K562 (cell line): Measurements from ENCODE around the gene ZDHHC6. TPM values are rescaled to one million over a fixed set of nuclear protein-coding genes. Genes with fewer than 3 reads are reported as not detected.

Source experiments
- ATAC-seq: fragments of 200-7000 bp; cut with Tn5 transposase; 3 replicates; pipeline ENCODE4 v1.9.1; 2020; ENCODE audit warnings: moderate library complexity
- BruUV-seq: library from RNA; stranded (reverse); fragments of 400-500 nt; replicated peaks from 2 replicates; lab custom pipeline; 2021; lab: Mats Ljungman, UMichigan
- CTCF ChIA-PET: fragments of 300-600 bp; formaldehyde crosslinking; extraction: SDS; loops from one replicate; lab custom pipeline; 2021; ENCODE audit warnings: low intra/inter-chr PET ratio; lab: Yijun Ruan, JAX
- POLR2A ChIA-PET: fragments of 300-600, 350-650 bp; sonication (Branson Sonifier 250); formaldehyde crosslinking; extraction: SDS; loops from one replicate; lab custom pipeline; 2021; ENCODE audit warnings: antibody characterized with exemption, inconsistent platforms; lab: Yijun Ruan, JAX
- DNase-seq, 4 experiments: peaks; one replicate each; pipeline versions ENCODE4 v3.0.0 to v3.0.0-alpha.2; 2011 to 2018; ENCODE audit warnings: low spot score in 3 of 4, mixed read lengths in 3 of 4; ENCODE audit errors: extremely low read depth in 1 of 4
- FAIRE-seq: peaks from 2 replicates; lab custom pipeline; 2011; peaks lifted over from hg19 to GRCh38; lab: Jason Lieb, UNC
- H2AFZ ChIP-seq: 2 replicates; pipeline ENCODE4 v1.6.0; 2011; ENCODE audit warnings: low read depth, low read length, control low read depth, inconsistent platforms
- H3K27ac ChIP-seq: fragments of 200-600 bp; 3 replicates; pipeline ENCODE4 v1.8.0; 2011; ENCODE audit warnings: low read depth, mild to moderate bottlenecking, control low read depth, inconsistent platforms, low read length, moderate library complexity, mixed read lengths; ENCODE audit errors: extremely low read depth
- H3K27me3 ChIP-seq, 2 experiments: fragments of 300-600 bp in 1 of 2; 2 replicates in 1 of 2; 3 replicates in 1 of 2; pipeline versions ENCODE4 v1.6.0 to v1.8.0; 2011; ENCODE audit warnings: inconsistent platforms in 2 of 2, low read length in 2 of 2, mild to moderate bottlenecking in 1 of 2, mixed read lengths in 1 of 2, moderate library complexity in 1 of 2; ENCODE audit not compliant: control insufficient read depth in 2 of 2, insufficient read depth in 2 of 2
- H3K36me3 ChIP-seq: fragments of 300-600 bp; 3 replicates; pipeline ENCODE4 v1.8.0; 2011; ENCODE audit warnings: mild to moderate bottlenecking, low read length, inconsistent platforms; ENCODE audit not compliant: control insufficient read depth, insufficient read depth
- H3K4me1 ChIP-seq, 2 experiments: fragments of 200-600 bp in 1 of 2; replicated peaks in 1 of 2; 2 replicates in 1 of 2; 3 replicates in 1 of 2; pipeline versions ENCODE4 v1.5.1 to v1.8.0; 2011; ENCODE audit warnings: inconsistent platforms in 2 of 2, low read length in 2 of 2, mild to moderate bottlenecking in 1 of 2, mixed read lengths in 1 of 2, moderate library complexity in 1 of 2; ENCODE audit not compliant: control insufficient read depth in 2 of 2, insufficient read depth in 2 of 2
- H3K4me2 ChIP-seq: 2 replicates; pipeline ENCODE4 v1.6.1; 2011; ENCODE audit warnings: low read length, control low read depth, inconsistent platforms, mixed read lengths; ENCODE audit not compliant: insufficient read depth
- H3K4me3 ChIP-seq: fragments of 200-600 bp; sonication (generic), shearing (Covaris generic); 2 replicates; pipeline ENCODE4 v1.5.1; 2016; ENCODE audit warnings: control low read depth, inconsistent platforms
- H3K79me2 ChIP-seq: fragments of 200-600 bp; 3 replicates; pipeline ENCODE4 v1.8.0; 2011; ENCODE audit warnings: low read length, inconsistent platforms; ENCODE audit not compliant: control insufficient read depth, insufficient read depth
- H3K9ac ChIP-seq, 2 experiments: 2 replicates each; pipeline versions ENCODE4 v1.6.0 to v1.6.1; 2011; ENCODE audit warnings: low read depth in 2 of 2, low read length in 2 of 2, control low read depth in 1 of 2, inconsistent platforms in 1 of 2, mild to moderate bottlenecking in 1 of 2, mixed read lengths in 1 of 2; ENCODE audit not compliant: insufficient read depth in 1 of 2
- H3K9me1 ChIP-seq: one replicate; pipeline ENCODE4 v1.6.0; 2011; ENCODE audit warnings: inconsistent platforms, mild to moderate bottlenecking, low read length, moderate library complexity; ENCODE audit not compliant: control insufficient read depth, insufficient read depth
- H3K9me3 ChIP-seq: replicated peaks from 2 replicates; pipeline ENCODE4 v1.5.1; 2011; ENCODE audit warnings: low read depth, low read length, inconsistent platforms; ENCODE audit not compliant: control insufficient read depth, insufficient read depth
- H4K20me1 ChIP-seq: replicated peaks from 2 replicates; pipeline ENCODE4 v1.6.1; 2011; ENCODE audit warnings: low read length, inconsistent platforms, mixed read lengths; ENCODE audit not compliant: control insufficient read depth, insufficient read depth
- KAT7 ChIP-seq: sonication (generic); formaldehyde crosslinking; IDR thresholded peaks from 2 replicates; pipeline ENCODE4 v1.8.0; 2022; ENCODE audit warnings: missing genetic modification reagents, mild to moderate bottlenecking, borderline replicate concordance
- PML ChIP-seq: IDR thresholded peaks from 2 replicates; pipeline ENCODE4 v1.6.1; 2012; ENCODE audit warnings: low read length, inconsistent platforms
- SRSF7 ChIP-seq: fragments of 200-400 bp; formaldehyde crosslinking; optimal IDR thresholded peaks from 2 replicates; pipeline ENCODE3; 2017; ENCODE audit warnings: mild to moderate bottlenecking, low read depth, low read length
- THAP12 ChIP-seq: fragments of 250-450 bp; sonication (Bioruptor Pico); IDR thresholded peaks from 2 replicates; pipeline ENCODE4 v1.9.0; 2021; ENCODE audit warnings: mild to moderate bottlenecking, inconsistent platforms
- ZNF583 ChIP-seq: fragments of 250-450 bp; sonication (Bioruptor Pico); IDR thresholded peaks from 2 replicates; pipeline ENCODE4 v1.4.0; 2020
- WGBS: fragments of 100-300 bp; shearing (Covaris generic); methylation state at CpG from one replicate; pipeline ENCODE4 v1.1.6; 2016; ENCODE audit warnings: low coverage, mixed read lengths; ENCODE audit not compliant: insufficient coverage; ENCODE audit errors: missing lambda C conversion rate; 5-methylcytosine and 5-hydroxymethylcytosine counted together
- in situ Hi-C: fragments of 300-500 bp; cut with MboI; formaldehyde crosslinking; loops from 4 replicates; pipeline ENCODE4 v1.15.0; 2018; ENCODE audit warnings: inconsistent platforms, mixed read lengths
- intact Hi-C: fragments of 100-400 bp; cut with micrococcal nuclease; formaldehyde crosslinking; loops from 2 replicates; pipeline ENCODE4 v1.14.2; 2022
- polyA plus RNA-seq, 8 experiments: library from polyadenylated mRNA; depleted of rRNA in 4 of 8; stranded (reverse) in 5 of 8; unstranded in 3 of 8; fragments of >200 nt; fragmentation: Nextera tagmentation in 2 of 8; fragmentation: Illumina TruSeq in 1 of 8; extraction: Ambion mirVana in 2 of 8; extraction: Trizol in 1 of 8; gene quantifications; 2 replicates each; pipeline versions ENCODE4 v1.2.1 to v1.2.3, GENCODE V29; 2011 to 2014; ENCODE audit warnings: inconsistent platforms in 1 of 8, missing spikeins in 1 of 8
- total RNA-seq, 7 experiments: library from RNA; depleted of rRNA in 6 of 7; stranded (reverse); fragments of >200 nt in 6 of 7; fragmentation: Illumina TruSeq in 2 of 7; extraction: Trizol in 2 of 7; gene quantifications; 2 replicates each; pipeline versions ENCODE4 v1.2.1 to v1.2.3, GENCODE V29; 2011 to 2021; ENCODE audit warnings: low replicate concordance in 1 of 7

ZDHHC6 gene
- total and polyA plus RNA-seq, 9 of the 15 experiments (the other 6 are each of a cell fraction or from before 2014, with no cell fraction given) = 13.6 to 30.5 (median 21.5) TPM

- peaks cover 0 to 5% of the 10 kb centered on the region in 2 experiments; a peak in 3 of 5 replicates for H3K4me1 ChIP-seq
- DNase-seq = no peak
- in situ Hi-C loops = no loop called here
- intact Hi-C loops = no loop called here
- POLR2A ChIA-PET = no interaction called here
- no peaks in the 10 kb centered on the region for H3K9me1 ChIP-seq
- no peak for ATAC-seq
- H3K36me3 ChIP-seq = no peaks in the 10 kb centered on the region
- H3K27ac ChIP-seq = no peak overlapping the region
- H3K9me3 ChIP-seq = no peaks in the 10 kb centered on the region
- H3K79me2 ChIP-seq = no peaks in the 10 kb centered on the region
- H4K20me1 ChIP-seq = no peaks in the 10 kb centered on the region
- H3K9ac ChIP-seq = no peak overlapping the region
- 0% methylated on average over 2 of the region's 2 CpGs for WGBS
- TF ChIP-seq KAT7 (CRISPR knock-in tag) (no peak), PML (no peak), SRSF7 (no peak), THAP12 (CRISPR knock-in tag) (no peak), ZNF583 (no peak)
- H3K4me3 ChIP-seq = no peak overlapping the region
- no peak overlapping the region for H2AFZ ChIP-seq
- no peak for FAIRE-seq
- CTCF ChIA-PET = no interaction called here
- H3K4me2 ChIP-seq = no peak overlapping the region
- H3K27me3 ChIP-seq = no peaks in the 10 kb centered on the region; a peak in 1 of 5 replicates
- no TSS peak for BruUV-seq
Measured at GRCh38 chr10:112409299-112409698, 37.4 kb downstream of the ZDHHC6 start.
